HepG2 (cell line): ENCODE data around the gene THOC6. TPM values are rescaled to one million over a fixed set of nuclear protein-coding genes. Genes with fewer than 3 reads are reported as not detected.

Source experiments
- BATF2 ChIP-seq: sonication (generic); formaldehyde crosslinking; IDR thresholded peaks from 2 replicates; pipeline ENCODE4 v1.8.0; 2022; ENCODE audit warnings: mild to moderate bottlenecking, missing genetic modification reagents, moderate library complexity
- HNF4A ChIP-seq: sonication (generic); formaldehyde crosslinking; IDR thresholded peaks from 2 replicates; pipeline ENCODE4 v1.4.0; 2020; ENCODE audit warnings: missing genetic modification reagents
- KDM2A ChIP-seq: sonication (generic); formaldehyde crosslinking; IDR thresholded peaks from 2 replicates; pipeline ENCODE4 v1.4.0; 2020; ENCODE audit warnings: low read depth, missing genetic modification reagents, borderline replicate concordance
- KLF16 ChIP-seq, 2 experiments: sonication (generic) in 1 of 2; formaldehyde crosslinking in 1 of 2; IDR thresholded peaks; 2 replicates each; pipeline versions ENCODE4 v1.6.1 to v1.8.0; 2016 to 2023; ENCODE audit warnings: missing genetic modification reagents in 2 of 2, missing compliant biosample characterization in 1 of 2
- MNT ChIP-seq: fragments of 450-650 bp; IDR thresholded peaks from 2 replicates; pipeline ENCODE4 v1.6.1; 2016
- PAF1 ChIP-seq: IDR thresholded peaks from 2 replicates; pipeline ENCODE4 v1.6.1; 2016; ENCODE audit warnings: missing genetic modification reagents, missing compliant biosample characterization
- PHF5A ChIP-seq: IDR thresholded peaks from one replicate; pipeline ENCODE4 v1.6.1; 2018; ENCODE audit warnings: low read depth, missing genetic modification reagents; ENCODE audit not compliant: unreplicated experiment
- ZFP91 ChIP-seq: sonication (generic); formaldehyde crosslinking; IDR thresholded peaks from 2 replicates; pipeline ENCODE4 v1.9.0; 2022; ENCODE audit warnings: missing genetic modification reagents, mild to moderate bottlenecking, borderline replicate concordance
- ZNF260 ChIP-seq: sonication (generic); formaldehyde crosslinking; IDR thresholded peaks from 2 replicates; pipeline ENCODE4 v1.4.0; 2020; ENCODE audit warnings: missing genetic modification reagents, low read depth, mild to moderate bottlenecking, borderline replicate concordance
- ZNF292 ChIP-seq: sonication (generic); formaldehyde crosslinking; IDR thresholded peaks from 2 replicates; pipeline ENCODE4 v1.8.1; 2022; ENCODE audit warnings: mild to moderate bottlenecking, low read depth, missing genetic modification reagents, borderline replicate concordance
- ZNF432 ChIP-seq: sonication (generic); formaldehyde crosslinking; IDR thresholded peaks from 2 replicates; pipeline ENCODE4 v1.5.0; 2020; ENCODE audit warnings: missing genetic modification reagents, mild to moderate bottlenecking, borderline replicate concordance
- ZNF672 ChIP-seq: sonication (generic); formaldehyde crosslinking; IDR thresholded peaks from 2 replicates; pipeline ENCODE4 v1.8.1; 2022; ENCODE audit warnings: missing genetic modification reagents
- ZNF724P ChIP-seq: sonication (generic); formaldehyde crosslinking; IDR thresholded peaks from 2 replicates; pipeline ENCODE4 v1.8.0; 2022; ENCODE audit warnings: missing genetic modification reagents, borderline replicate concordance
- ZNF747 ChIP-seq: sonication (generic); formaldehyde crosslinking; IDR thresholded peaks from 2 replicates; pipeline ENCODE4 v1.8.1; 2023; ENCODE audit warnings: missing genetic modification reagents, mild to moderate bottlenecking, borderline replicate concordance
- ZSCAN30 ChIP-seq: sonication (generic); formaldehyde crosslinking; IDR thresholded peaks from 2 replicates; pipeline ENCODE4 v1.5.0; 2020; ENCODE audit warnings: mild to moderate bottlenecking, missing genetic modification reagents
- polyA plus RNA-seq, 8 experiments: library from polyadenylated mRNA; depleted of rRNA in 3 of 8; stranded (reverse) in 7 of 8; unstranded in 1 of 8; fragments of >200 nt; fragmentation: Illumina TruSeq in 4 of 8; extraction: Trizol in 4 of 8; gene quantifications; 2 replicates each; pipeline versions ENCODE4 v1.2.1 to v1.2.3, GENCODE V29; 2011 to 2016; ENCODE audit warnings: low read depth in 4 of 8, missing spikeins in 1 of 8, mixed read lengths in 1 of 8; ENCODE audit not compliant: insufficient read depth in 1 of 8
- total RNA-seq, 5 experiments: library from RNA; depleted of rRNA; stranded (reverse); fragments of >200 nt; fragmentation: Illumina TruSeq; extraction: Trizol; gene quantifications; 2 replicates each; pipeline ENCODE4 v1.2.3, GENCODE V29; 2016; ENCODE audit warnings: low read depth in 1 of 5
- TF ChIP-seq, protein P1 (sequence below): sonication (generic); formaldehyde crosslinking; IDR thresholded peaks from 2 replicates; pipeline ENCODE4 v1.5.1; 2020; ENCODE audit warnings: mild to moderate bottlenecking, missing genetic modification reagents, borderline replicate concordance
- TF ChIP-seq, protein P2 (sequence below): IDR thresholded peaks from 2 replicates; pipeline ENCODE4 v1.6.1; 2016; ENCODE audit warnings: missing compliant biosample characterization, missing genetic modification reagents, borderline replicate concordance
- TF ChIP-seq, protein P3 (sequence below): sonication (generic); formaldehyde crosslinking; IDR thresholded peaks from 2 replicates; pipeline ENCODE4 v1.5.1; 2020; ENCODE audit warnings: missing genetic modification reagents, mild to moderate bottlenecking, borderline replicate concordance
- TF ChIP-seq, protein P4 (sequence below): sonication (generic); formaldehyde crosslinking; IDR thresholded peaks from 2 replicates; pipeline ENCODE4 v1.5.0; 2020; ENCODE audit warnings: mild to moderate bottlenecking, missing genetic modification reagents

Gene THOC6
- total and polyA plus RNA-seq, 2 of the 13 experiments (the other 11 are each of a cell fraction or from before 2014, with no cell fraction given) = 32.1 to 37.0 TPM

DNA sequence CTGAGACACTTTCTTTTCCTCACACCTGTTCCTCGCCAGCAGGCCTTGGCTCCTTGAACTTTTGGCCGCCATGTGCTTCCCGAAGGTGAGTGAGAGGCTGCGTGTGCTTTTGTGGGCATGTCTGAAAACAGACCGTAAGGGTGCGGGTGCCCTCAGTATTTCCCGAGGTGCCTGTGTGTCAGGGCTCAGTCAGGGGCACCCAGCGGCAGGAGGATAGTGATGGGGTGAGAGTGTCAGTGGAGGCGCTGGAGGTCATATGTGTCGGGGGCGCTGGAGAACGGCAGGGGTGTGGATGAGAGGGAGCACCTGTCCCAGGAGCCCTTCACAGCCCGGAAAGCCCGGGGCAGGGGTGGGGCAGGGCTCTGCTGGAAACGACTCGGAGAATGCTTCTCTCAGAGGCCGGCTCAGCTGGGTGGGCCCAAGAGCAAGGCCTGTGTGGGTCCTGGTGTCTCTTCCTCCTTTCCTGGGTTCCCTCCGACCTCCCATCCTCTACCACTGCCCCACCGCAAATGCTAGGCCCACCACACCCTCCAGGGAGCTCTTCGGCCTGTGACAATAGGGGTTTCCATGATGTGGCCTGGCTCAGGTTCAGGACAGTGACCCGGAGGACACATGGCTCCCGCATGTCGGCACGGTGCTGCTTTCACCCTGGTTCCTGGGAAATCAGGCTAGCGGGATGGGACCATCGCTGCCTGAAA is 42.1 kb downstream of the THOC6 start (continued):
- TF ChIP-seq MNT (0 out of 2 replicates have a peak, but pooled peaks have one; percentile 22), ZNF260 (no peak), ZSCAN30 (no peak), BATF2 (CRISPR knock-in tag) (no peak), ZNF672 (0 out of 2 replicates have a peak, but pooled peaks have one; percentile 65), PHF5A (no peak), HNF4A (CRISPR knock-in tag) (no peak), ZNF432 (CRISPR knock-in tag) (no peak), ZNF724P (CRISPR knock-in tag) (no peak), PAF1 (CRISPR knock-in tag) (no peak), KLF16 (CRISPR knock-in tag; IDR thresholded peaks at IDR 0.05) (no peak), ZNF292 (CRISPR knock-in tag) (no peak), ZFP91 (CRISPR knock-in tag) (peak; percentile 7; the same call in 1 of the 2 replicates), KDM2A (no peak; the same call in 1 of the 2 replicates), ZNF747 (no peak)
- TF ChIP-seq, protein P1, sequence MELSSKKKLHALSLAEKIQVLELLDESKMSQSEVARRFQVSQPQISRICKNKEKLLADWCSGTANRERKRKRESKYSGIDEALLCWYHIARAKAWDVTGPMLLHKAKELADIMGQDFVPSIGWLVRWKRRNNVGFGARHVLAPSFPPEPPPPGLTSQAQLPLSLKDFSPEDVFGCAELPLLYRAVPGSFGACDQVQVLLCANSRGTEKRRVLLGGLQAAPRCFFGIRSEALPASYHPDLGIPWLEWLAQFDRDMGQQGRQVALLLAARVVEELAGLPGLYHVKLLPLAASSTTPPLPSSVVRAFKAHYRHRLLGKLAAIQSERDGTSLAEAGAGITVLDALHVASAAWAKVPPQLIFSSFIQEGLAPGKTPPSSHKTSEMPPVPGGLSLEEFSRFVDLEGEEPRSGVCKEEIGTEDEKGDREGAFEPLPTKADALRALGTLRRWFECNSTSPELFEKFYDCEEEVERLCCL (CRISPR knock-in tag) = no peak
- TF ChIP-seq, protein P2, sequence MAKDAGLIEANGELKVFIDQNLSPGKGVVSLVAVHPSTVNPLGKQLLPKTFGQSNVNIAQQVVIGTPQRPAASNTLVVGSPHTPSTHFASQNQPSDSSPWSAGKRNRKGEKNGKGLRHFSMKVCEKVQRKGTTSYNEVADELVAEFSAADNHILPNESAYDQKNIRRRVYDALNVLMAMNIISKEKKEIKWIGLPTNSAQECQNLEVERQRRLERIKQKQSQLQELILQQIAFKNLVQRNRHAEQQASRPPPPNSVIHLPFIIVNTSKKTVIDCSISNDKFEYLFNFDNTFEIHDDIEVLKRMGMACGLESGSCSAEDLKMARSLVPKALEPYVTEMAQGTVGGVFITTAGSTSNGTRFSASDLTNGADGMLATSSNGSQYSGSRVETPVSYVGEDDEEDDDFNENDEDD (CRISPR knock-in tag) = no peak
- TF ChIP-seq, protein P3, sequence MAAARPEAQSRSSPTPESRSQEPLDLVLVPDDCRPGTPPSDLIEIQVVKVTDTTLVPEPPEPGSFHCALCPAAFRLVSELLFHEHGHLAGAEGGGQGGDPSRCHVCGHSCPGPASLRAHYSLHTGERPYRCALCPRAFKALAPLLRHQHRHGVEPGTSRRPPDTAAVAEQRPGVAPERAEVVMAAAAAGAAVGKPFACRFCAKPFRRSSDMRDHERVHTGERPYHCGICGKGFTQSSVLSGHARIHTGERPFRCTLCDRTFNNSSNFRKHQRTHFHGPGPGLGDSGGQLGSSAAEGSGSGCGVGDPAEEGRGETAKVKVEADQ = peak; percentile 56; the same call in 1 of the 2 replicates
- TF ChIP-seq, protein P4, sequence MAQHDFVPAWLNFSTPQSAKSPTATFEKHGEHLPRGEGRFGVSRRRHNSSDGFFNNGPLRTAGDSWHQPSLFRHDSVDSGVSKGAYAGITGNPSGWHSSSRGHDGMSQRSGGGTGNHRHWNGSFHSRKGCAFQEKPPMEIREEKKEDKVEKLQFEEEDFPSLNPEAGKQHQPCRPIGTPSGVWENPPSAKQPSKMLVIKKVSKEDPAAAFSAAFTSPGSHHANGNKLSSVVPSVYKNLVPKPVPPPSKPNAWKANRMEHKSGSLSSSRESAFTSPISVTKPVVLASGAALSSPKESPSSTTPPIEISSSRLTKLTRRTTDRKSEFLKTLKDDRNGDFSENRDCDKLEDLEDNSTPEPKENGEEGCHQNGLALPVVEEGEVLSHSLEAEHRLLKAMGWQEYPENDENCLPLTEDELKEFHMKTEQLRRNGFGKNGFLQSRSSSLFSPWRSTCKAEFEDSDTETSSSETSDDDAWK (CRISPR knock-in tag) = no peak
